GM19328 (cell line): ENCODE measurements around the gene CALU.
A peak's percentile ranks its signal among the peaks of the same experiment; 100 is the strongest.

Experiments
- ATAC-seq: cut with Tn5 transposase; IDR thresholded peaks from one replicate; pipeline ENCODE4 v1.9.1; 2021; ENCODE audit warnings: mild to moderate bottlenecking, moderate library complexity; ENCODE audit not compliant: unreplicated experiment

The CALU gene

DNA sequence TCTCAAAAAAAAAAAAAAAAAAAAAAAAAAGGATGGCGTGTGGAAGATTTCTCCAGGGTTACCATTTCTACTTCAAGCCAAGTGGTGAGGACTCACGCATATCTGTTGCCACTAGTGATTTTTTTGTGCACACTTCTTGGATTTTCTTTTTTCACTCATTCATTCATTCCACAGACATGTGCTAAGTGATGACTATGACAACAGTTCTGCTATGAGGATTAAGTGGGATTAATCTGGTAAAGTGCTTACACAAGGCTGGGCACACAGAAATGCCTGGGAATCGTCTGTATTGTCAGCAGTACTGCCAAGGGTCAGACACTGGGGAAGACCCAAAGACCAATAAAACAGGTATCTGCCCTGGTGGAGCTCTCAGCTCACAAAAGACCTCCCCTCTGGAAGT is 42.7 kb downstream of the CALU start:
- ATAC-seq = no peak

DNA sequence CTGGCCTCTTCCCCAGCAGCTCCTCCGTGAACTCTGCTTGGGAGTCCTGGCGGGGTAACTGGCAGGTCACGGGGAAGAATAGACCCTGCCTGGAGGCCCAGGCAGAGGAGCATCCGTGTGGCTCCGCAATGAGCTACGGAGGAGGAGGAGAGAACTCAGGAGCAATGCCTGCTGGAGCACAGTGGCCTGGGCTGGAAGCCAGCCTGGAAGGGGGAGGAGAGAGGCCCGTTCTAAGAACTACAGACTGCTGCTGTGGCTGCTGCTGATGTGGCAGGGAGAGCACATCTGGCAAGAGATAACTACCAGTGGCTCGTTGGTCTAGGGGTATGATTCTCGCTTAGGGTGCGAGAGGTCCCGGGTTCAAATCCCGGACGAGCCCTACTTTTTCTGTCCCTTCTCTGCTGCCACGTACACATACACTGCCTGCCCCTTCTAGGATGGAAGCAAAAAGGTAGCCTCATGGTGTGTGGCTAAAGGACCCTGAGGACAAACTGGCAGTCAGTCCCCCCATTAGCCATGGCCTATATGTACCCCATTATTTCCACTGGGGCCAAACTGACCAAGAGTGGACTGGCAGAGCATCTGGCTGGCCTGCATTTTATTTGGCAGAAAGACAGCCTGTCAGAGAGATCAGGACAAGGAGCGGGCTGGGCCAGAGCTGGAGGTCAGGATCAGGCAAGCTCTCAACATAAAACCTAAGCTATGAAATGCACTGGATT is 44.1 kb downstream of the CALU start:
- no peak for ATAC-seq

DNA sequence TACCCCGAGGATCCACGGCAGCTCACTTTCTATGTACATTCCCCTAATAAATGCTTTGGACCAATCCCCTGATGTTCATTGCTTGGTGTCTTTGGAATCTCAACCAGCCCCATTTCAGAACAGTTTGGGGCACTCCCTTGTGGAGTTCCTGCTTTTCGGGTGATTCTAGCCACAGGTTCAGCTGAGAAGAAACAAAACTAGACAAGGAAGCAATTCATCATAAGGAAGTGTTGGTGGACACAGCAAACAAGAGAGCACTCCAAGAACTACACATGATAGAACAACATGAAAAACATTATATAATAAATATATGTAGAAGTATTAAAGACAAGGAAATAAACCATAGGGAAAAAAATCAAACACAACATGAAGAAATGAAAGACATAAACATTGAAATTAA is 46.6 kb downstream of the CALU start:
- no peak for ATAC-seq

DNA sequence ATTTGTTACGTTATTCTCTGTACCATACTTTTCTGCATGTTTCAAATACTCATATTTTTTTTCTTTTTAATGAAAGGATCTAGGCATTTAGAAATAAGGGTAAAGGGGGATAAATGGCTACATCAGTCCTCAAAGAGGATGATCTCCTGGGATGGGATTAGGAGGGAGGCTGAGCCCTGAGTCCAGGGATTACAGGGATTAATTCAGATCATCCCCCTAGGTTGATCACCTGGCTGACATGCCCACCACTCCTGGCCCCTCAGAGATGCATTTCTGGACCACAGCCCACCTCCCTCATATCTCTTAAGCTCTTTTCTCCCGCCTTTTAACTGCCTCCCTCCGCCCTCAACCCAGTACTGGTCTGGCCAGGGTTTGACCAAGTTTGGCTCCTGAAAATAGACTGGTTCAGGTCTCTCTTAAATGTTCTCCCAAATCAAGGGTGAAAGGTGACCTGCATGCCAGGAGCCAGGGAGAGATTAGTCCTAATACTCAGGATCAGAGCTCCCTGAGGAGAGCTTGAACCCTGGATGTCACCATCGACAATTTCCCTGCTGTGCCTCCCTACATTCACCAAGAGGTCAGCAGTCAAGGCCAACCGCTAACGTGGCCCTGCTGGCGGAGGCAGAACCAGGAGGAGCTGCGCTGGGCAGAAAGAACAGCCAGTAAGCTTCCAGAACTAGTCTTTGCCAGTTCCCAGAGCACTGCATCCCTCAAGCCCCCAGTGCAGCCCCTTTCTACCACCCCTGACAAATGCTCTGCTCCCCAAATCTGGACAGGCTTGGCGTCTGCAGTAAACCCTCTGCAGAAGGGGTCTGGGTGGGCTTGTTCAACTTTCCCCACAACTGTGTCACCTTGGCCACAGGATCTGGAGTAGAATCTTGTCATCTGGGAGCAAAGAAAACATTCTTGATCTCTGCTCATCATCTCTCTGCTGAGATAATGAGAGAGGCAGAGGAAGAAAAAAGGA is 49.6 kb downstream of the CALU start:
- ATAC-seq = no peak

DNA sequence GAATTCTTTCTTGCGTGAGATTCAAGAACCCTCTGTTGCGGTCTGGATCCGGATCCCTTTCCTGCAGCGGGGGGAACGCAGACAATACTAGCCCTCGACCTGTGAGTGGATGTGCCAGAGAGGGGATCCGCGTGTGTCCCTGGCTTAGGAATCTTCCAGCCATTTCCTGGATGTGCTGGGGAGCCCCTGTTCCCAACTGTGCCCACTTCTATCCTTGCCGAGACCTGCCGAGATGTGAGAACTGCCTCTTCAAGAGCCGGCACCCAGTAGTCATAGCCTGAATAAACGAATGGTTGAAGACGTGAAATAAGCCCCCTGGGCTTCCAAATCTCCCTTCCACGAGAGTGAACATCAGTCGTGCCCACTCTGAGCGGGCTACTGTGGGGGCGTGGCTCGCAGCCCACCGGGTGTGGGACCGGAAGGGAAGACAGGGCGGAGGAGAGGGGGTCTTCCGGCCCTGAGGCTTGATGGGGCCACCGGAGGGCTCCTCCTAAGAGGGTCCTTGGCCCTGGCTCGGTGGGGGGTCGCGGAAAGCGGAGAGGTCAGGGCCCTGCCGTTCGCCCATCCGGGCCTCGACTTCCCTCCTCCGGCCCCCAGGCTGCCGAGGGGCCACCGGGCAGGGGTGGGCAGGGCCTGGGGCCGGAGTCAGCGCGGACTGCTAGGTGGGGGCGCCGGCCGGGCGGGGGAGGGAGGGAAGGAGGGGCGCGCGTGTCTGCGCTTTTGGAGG is 51.3 kb downstream of the CALU start:
- ATAC-seq = no peak

DNA sequence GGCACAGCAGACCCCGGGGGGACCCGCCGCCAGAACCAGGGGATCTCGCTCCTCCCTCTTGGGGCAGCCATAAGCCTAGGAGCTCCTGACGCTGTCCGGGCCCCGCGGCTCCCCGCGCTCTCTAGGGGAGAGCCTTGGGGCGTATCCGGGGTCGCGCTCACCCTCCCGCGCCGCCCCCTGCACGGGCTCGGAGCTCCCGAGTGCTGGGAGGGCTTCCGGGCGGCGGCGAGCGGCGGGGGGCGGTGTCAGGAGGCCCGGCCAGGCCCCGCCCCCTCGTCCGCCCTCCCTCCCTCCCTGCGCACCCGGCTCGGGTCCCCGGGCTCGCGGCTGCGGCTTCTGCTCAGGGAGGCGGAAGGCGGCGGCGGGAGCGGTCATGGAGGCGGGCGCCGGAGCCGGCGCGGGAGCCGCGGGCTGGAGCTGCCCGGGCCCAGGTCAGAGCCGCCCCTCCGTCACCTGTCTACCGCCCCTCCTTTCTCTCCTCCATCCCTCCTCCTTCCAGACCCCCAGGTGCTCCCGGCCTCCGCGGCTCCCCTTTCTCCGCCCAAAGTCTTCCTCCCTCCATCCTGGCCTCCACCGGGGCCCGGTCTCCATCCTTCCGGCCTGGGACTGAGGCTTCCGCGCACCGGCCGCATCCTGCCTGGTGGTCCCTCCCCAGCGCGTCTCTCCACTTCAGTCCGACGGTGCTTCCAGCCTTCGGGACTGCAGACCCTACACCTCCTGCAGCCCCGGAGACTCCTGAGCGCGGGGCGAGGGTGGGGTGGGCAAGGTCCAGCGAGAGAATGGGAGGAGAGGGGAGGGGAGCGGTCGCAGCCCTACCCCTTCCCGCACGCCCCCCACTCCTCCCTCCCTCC is 52.2 kb downstream of the CALU start, which contains the start of gene CCDC136:
Gene CCDC136 (plus strand): TSS at position 848 of the 851 bp plus-strand sequence. CDS start 444 bp downstream, outside the sequence.
- ATAC-seq = peak; percentile 81

DNA sequence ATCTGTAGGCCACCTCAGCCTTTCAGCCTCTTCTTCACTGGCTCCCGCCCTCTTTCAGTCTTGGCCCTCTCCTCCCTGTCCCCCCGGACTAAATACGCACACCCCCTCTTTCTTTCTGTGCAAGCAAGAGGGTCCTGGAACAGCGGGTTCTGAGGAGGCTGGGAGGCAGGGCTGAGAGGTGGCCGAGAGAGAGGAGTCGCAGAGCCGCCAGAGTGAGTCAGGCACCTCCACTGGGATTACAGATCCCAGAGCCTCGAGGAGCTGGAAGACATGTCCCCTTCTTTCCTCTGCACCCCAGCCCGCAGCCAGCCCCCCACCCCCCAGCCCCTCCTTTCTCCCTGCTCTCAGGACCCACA is 52.8 kb downstream of the CALU start:
- ATAC-seq = no peak

DNA sequence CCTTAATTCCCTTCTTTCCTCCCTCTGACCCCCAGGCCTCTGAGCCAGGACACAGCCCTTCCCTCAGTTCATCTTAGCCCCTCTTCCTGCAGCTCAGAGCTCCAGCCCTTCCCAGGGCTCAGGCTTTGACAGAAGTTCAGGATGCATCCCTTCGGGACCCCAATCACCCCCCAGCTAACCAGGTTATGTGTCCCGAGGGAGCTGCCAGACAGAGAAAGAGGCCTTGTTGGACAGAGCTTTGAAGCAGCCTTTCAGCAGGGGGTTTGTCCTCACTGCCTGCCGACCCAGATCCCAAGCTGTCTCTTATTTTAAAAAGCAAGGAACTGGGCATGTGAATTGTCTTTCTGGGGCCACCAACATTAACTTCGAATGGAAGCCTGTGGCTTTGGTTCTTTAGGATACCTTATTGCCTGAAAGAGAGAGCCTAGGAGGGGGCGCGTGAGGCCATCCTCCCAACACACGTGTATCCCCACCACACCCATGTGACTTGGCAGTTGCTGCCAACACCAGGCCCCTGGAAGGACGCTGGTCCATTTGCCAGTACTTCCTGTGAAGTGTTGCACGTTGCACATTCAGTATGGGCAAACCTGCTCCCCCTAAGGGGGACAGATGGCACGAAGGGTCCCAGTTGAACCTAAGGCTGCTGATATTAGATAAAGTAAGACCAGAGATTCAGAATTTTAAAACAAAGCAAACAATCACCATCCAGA is 53.5 kb downstream of the CALU start:
- ATAC-seq = no peak

DNA sequence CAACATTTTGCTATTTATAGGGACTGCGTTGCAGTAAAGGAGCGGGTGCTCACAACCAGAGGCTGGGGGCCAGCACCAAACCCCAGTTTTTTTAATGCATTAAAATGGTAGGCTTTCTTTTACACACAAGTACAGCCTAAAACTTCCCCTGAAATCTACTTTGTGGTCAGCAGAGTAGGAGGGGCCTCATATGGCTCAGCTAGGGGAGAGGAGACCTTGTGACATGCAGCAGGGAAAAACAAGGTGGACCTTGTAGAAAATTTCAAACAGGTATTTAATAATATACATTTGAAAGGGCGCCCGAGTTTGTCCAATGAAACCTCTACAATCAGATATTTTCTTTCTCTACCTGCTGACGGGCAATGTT is 54.0 kb downstream of the CALU start:
- no peak for ATAC-seq

DNA sequence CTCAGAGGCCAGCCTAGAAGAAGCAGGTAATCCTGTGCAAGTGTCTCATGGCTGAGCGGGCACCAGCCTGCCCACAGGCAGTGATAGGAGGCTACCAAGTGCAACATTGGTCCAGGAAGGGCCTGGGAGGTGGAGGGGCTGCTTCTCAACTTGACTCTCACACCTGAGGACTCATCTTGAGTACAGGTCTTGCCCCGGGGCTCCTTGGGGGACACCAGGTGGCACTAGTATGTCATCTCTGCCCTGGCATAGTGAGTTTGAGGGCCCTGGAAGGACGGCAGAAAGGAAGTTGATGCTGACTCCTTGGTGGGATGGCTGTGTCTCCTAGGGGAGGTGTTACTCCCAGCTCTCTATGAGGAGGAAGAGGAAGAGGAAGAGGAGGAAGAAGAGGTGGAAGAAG is 54.9 kb downstream of the CALU start:
- ATAC-seq = no peak

DNA sequence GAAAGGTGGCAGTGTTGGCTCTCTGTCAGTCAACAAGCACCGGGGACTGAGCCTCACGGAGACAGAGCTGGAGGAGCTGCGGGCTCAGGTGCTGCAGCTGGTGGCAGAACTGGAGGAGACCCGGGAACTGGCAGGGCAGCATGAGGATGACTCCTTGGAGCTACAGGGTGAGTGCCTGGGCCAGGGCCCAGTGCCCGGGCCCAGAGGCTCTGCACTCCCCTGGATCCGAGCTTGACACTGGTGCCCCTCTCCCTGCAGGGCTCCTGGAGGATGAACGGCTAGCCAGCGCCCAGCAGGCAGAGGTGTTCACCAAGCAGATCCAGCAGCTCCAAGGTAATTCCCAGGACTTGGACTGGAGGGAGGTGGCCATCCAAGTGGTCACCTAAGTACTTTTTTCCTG is 55.3 kb downstream of the CALU start:
- ATAC-seq = no peak

DNA sequence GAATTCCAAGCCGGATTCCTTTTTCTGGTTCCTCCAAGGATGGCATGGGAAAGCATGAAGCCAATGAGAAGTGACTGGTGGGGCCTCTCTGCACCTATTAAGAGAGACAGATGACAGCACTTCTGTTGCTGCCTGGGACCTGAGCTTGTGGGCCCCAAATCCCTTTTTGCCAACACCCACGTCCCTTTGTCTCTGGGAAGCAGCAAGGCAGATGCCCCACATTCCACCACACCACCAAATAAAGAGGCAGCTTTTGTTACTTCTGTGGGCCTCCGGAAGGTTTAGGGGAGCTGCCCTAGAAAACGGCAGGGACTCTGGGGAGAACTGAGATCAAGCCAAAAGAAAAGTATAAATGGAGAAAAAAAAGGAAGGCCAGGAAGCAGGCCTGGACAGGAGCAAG is 56.0 kb downstream of the CALU start:
- ATAC-seq = no peak

DNA sequence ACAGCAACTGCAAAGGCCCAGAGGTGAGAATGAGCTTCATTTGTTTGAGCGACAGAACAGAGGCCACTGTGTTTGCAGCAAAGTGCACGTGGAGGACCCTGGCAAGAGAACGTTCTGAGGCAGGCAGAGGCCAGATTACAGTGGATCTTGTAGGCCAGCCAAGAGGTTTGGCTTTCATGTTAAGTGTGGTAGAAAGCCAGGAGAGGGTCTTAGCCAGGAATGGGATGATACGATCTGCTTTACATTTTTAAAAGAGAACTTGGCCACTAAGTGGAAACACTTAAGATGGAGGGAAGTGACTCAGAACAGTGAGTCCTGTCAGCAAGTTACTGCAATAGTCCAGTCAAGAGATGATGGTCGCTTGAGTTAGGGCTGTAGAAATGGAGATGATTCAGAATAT is 57.2 kb downstream of the CALU start:
- no peak for ATAC-seq

DNA sequence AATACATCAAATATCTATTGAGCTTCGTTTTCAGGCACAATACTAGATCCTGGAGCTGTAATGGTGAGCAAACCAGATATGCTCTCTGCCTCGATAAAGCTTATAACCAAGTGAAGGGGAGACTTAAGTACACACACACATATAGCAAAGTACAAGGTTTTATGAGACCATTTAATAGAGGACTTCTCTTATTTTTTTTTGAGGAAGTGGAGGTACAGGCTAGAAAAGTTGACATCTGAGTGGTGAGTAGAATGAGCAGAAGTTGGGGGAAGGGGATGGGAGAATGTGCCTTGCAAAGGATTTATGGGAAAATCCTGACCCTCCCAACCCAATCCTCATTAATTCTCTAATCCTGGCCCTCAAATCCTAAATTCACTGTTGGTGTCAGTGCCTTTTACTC is 60.3 kb downstream of the CALU start:
- no peak for ATAC-seq

DNA sequence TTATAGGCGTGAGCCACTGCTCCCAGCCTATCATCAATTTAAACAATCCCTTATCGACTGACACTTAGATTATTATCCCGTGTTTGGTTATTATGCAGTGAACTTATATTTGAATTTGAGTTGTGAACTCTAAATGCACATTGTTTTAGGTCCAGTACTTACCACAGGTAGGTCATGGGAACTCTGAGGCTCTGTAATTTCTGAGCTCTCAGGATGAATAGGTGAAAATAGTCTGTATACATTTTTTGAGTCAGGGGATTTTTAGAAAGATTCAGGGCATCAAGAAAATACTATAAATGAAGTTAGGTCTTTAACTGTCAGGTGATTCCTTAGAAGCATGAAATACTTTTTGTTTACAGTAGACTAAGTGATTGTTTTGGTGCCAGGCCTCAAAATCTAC is 61.4 kb downstream of the CALU start:
- no peak for ATAC-seq

DNA sequence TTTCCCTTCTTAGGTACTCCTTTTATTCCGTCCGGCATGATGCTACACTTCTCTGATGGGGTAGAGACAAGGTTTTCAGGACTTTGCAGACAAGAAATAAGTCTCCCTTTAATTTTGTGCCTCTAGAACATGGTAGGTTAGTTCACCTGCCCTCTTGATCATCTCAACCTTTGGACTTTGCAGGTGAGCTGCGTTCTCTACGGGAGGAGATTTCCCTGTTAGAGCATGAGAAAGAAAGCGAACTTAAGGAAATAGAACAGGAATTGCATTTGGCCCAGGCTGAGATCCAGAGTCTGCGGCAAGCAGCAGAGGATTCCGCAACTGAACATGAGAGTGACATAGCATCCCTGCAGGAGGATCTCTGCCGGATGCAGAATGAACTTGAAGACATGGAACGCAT is 61.8 kb downstream of the CALU start:
- no peak for ATAC-seq

DNA sequence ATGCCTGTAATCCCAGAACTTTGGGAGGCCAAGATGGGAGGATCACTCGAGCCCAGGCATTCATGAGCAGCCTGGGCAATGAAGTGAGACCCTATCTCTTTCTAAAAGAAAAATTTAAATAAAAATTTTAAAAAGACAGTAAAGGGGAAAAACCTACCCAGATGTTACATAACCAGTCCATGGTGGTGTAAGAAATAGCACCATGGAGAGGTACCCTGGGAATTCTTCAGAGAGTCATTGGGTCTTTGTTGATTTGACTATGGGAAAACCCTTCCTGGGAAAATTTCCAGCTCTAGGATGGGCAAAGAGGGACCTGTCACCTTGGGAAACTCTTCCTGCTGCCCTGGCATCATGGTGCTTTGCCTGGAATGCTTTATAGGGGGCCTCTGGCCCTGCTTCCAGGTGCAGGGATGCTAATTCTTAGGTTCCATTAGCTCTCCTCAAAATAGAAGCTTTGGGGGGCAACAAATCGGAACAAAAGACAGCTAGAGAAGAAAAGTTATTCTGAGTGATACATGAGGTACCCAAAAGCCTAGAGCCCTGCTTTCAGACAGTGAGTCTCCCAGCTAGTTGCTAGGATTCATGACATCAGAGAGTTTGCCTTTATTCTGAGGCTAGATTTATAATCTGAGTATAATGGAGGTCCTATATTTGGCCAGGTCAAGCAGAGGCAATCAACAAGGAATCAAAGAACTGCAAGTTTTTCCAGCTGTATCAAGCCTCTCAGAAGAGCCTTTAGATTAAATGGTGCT is 62.7 kb downstream of the CALU start:
- ATAC-seq = no peak

DNA sequence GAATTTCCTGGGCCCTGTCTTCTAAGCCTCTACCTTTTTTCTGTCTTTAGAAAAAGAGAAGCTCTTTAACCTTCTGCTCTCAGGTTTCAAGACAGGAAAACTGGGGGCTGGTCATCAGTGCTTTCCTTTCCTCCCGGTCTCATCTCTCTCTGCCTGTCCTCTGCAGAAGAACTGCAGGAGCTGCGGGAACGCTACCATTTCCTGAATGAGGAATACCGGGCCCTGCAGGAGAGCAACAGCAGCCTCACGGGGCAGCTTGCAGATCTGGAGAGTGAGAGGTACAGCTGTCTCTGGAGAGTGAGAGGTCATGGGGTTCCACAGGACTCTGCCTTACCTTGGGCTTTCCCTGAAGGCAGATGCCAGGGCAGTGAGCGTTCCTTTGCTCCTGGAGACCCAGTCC is 65.3 kb downstream of the CALU start:
- no peak for ATAC-seq

DNA sequence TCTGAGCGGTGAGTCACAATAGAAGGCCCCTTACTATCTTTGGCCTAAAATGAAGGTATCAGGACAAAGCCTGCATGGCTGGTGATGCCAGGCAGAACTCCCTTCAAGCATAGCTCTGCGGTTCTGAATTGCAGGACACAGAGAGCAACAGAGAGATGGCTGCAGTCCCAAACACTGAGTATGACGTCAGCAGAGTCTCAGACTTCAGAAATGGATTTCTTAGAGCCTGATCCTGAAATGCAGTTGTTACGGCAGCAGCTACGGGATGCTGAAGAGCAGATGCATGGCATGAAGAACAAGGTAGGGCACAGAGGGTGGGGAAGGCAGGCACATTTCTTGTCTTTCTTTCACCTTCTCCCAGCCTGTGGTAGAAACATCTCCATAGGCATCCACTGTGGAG is 66.1 kb downstream of the CALU start:
- ATAC-seq = no peak
